ENCODE measurements around the gene TP53I11. TPM values are rescaled to one million over a fixed set of nuclear protein-coding genes. Genes with fewer than 3 reads are reported as not detected.

Gene TP53I11
- total and polyA plus RNA-seq, 2 of the 13 experiments (the other 11 are each of a cell fraction or from before 2014, with no cell fraction given), result not detected

- Histone ChIP-seq H3K27ac (ENCODE audit: extremely low read length, insufficient read depth, low read length) (no peak overlapping the region), H3K36me3 (replicated peaks in 1 of 2; ENCODE audit: control insufficient read depth in 1 of 2, insufficient read depth in 2 of 2, low read length in 2 of 2) (no peaks in the 10 kb centered on the region), H3K9ac (ENCODE audit: insufficient read depth, low read depth, low read length) (no peak overlapping the region), H3K9me3 (ENCODE audit: low read length) (no peaks in the 10 kb centered on the region), H3K4me2 (ENCODE audit: low read depth, low read length) (no peak overlapping the region), H2AFZ (ENCODE audit: low read length) (no peak overlapping the region), H3K4me3 (replicated peaks in 1 of 3; ENCODE audit: insufficient read depth in 1 of 3, low read depth in 2 of 3, low read length in 3 of 3) (no peak overlapping the region), H4K20me1 (ENCODE audit: insufficient read depth, low read length) (no peaks in the 10 kb centered on the region), H3K79me2 (ENCODE audit: insufficient read depth, low read length) (no peaks in the 10 kb centered on the region), H3K27me3 (ENCODE audit: control insufficient read depth in 1 of 2, insufficient read depth in 2 of 2, low read length in 2 of 2) (peaks cover 3 to 4% of the 10 kb centered on the region in 2 experiments; a peak in 1 of 5 replicates), H3K4me1 (ENCODE audit: insufficient read depth, low read length) (no peaks in the 10 kb centered on the region)
- POLR2A ChIA-PET, result no interaction called here
- DNase-seq (ENCODE audit: low spot score) (no peak), ATAC-seq (no peak), FAIRE-seq (no peak)
- CTCF ChIA-PET (ENCODE audit: low intra/inter-chr PET ratio, low total read pairs), result no interaction called here
- WGBS (ENCODE audit: low lambda C conversion rate), result 32% methylated on average over 9 of the region's 13 CpGs
- in situ Hi-C loops (cut with HindIII; ENCODE audit: extremely low pct_ligation_motif_present, low pct_unique_long_range_greater_than_20kb) (loop anchor here (25.0 kb wide), 1 partner anchor 574 kb away; the partner anchor contains the start of gene ALX4), intact Hi-C loops (cut with micrococcal nuclease; ENCODE audit: unreplicated experiment) (no loop called here)
- no TSS peak for BruUV-seq (replicated peaks)
- TF ChIP-seq TBP (CRISPR knock-in tag; IDR thresholded peaks at IDR 0.05) (no peak), ZNF234 (CRISPR knock-in tag; conservative IDR thresholded peaks at IDR 0.05) (no peak), ERF (CRISPR knock-in tag; IDR thresholded peaks at IDR 0.05) (no peak)
Measured at GRCh38 chr11:44885919-44886789, 64.5 kb downstream of the TP53I11 start.

GRCh38 chr11:44885065-44885810 is 65.4 kb downstream of the TP53I11 start:
- Histone ChIP-seq H3K27ac (ENCODE audit: extremely low read length, insufficient read depth, low read length) (no peak overlapping the region), H3K9me3 (ENCODE audit: low read length) (no peaks in the 10 kb centered on the region), H3K36me3 (replicated peaks in 1 of 2; ENCODE audit: control insufficient read depth in 1 of 2, insufficient read depth in 2 of 2, low read length in 2 of 2) (no peaks in the 10 kb centered on the region), H4K20me1 (ENCODE audit: insufficient read depth, low read length) (no peaks in the 10 kb centered on the region), H3K4me1 (ENCODE audit: insufficient read depth, low read length) (no peaks in the 10 kb centered on the region), H3K9ac (ENCODE audit: insufficient read depth, low read depth, low read length) (no peak overlapping the region), H3K79me2 (ENCODE audit: insufficient read depth, low read length) (no peaks in the 10 kb centered on the region), H3K4me2 (ENCODE audit: low read depth, low read length) (no peak overlapping the region), H3K27me3 (ENCODE audit: control insufficient read depth in 1 of 2, insufficient read depth in 2 of 2, low read length in 2 of 2) (peaks cover 3 to 4% of the 10 kb centered on the region in 2 experiments; a peak in 1 of 5 replicates), H2AFZ (ENCODE audit: low read length) (no peak overlapping the region), H3K4me3 (replicated peaks in 1 of 3; ENCODE audit: insufficient read depth in 1 of 3, low read depth in 2 of 3, low read length in 3 of 3) (no peak overlapping the region)
- intact Hi-C loops (cut with micrococcal nuclease; ENCODE audit: unreplicated experiment) (no loop called here), in situ Hi-C loops (cut with HindIII; ENCODE audit: extremely low pct_ligation_motif_present, low pct_unique_long_range_greater_than_20kb) (loop anchor here (25.0 kb wide), 1 partner anchor 573 kb away; the partner anchor contains the start of gene ALX4)
- ChIA-PET CTCF (ENCODE audit: low intra/inter-chr PET ratio, low total read pairs) (no interaction called here), POLR2A (no interaction called here)
- WGBS (ENCODE audit: low lambda C conversion rate), result 53% methylated on average over 12 of the region's 12 CpGs
- ATAC-seq, result no peak
- no peak for FAIRE-seq
- no peak for DNase-seq (ENCODE audit: low spot score)
- BruUV-seq (replicated peaks), result no TSS peak
- TF ChIP-seq ZNF572 (CRISPR knock-in tag; IDR thresholded peaks at IDR 0.05), result no peak
- TF ChIP-seq HOXA9 (CRISPR knock-in tag; IDR thresholded peaks at IDR 0.05; ENCODE audit: borderline replicate concordance), result no peak
- no peak for TF ChIP-seq NFE2L1 (CRISPR knock-in tag; IDR thresholded peaks at IDR 0.05; ENCODE audit: borderline replicate concordance)
- no peak for TF ChIP-seq RXRB (CRISPR knock-in tag; IDR thresholded peaks at IDR 0.05; ENCODE audit: borderline replicate concordance)
- TF ChIP-seq, protein P1, sequence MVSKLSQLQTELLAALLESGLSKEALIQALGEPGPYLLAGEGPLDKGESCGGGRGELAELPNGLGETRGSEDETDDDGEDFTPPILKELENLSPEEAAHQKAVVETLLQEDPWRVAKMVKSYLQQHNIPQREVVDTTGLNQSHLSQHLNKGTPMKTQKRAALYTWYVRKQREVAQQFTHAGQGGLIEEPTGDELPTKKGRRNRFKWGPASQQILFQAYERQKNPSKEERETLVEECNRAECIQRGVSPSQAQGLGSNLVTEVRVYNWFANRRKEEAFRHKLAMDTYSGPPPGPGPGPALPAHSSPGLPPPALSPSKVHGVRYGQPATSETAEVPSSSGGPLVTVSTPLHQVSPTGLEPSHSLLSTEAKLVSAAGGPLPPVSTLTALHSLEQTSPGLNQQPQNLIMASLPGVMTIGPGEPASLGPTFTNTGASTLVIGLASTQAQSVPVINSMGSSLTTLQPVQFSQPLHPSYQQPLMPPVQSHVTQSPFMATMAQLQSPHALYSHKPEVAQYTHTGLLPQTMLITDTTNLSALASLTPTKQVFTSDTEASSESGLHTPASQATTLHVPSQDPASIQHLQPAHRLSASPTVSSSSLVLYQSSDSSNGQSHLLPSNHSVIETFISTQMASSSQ (IDR thresholded peaks at IDR 0.05; ENCODE audit: low read depth), result no peak
- TF ChIP-seq, protein P1 (CRISPR knock-in tag; IDR thresholded peaks at IDR 0.05; ENCODE audit: borderline replicate concordance), result no peak

All from HepG2 (cell line).